GM18858 (cell line): ENCODE results near the gene ACTMAP.

ENCODE experiments used
- ATAC-seq: cut with Tn5 transposase; IDR thresholded peaks from one replicate; pipeline ENCODE4 v1.9.1; 2021; ENCODE audit not compliant: unreplicated experiment

The ACTMAP gene

DNA sequence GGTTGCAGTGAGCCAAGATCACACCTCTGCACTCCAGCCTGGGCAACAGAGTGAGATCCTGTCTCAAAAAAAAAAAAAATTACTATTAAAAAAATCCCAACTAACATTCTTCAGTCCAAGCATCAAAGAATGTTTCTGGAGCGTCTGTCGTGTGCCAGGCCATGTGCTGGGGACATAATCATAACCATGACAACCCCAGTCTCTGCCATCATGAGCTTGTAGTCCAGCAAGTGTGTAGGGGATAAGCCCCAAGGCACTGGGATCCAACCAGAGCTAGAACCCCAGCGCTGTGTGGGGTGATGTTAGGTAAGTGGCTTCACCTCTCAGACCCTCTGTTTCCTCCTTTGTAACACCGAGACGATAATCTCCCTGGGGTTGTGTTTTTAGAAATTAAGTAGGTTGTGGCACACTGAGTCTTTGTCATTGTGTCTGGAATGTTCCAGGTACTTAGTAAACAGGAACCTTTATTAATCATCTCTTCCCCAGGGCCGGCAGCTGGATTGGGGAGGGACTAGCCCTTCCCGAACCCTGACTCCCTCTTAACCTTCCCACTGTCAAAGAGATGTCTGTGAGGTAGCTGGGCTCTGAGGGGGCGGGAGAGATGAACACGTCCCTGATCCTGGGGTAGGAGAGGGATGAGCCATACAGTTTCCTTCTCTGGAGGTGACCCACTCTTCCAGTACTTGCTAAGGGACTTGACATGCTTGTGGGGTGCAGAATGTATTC, 28.2 kb downstream of the ACTMAP start:
- ATAC-seq, result no peak

- no peak for ATAC-seq
Measured at GRCh38 chr19:40721140-40721486, 29.2 kb downstream of the ACTMAP start.

DNA sequence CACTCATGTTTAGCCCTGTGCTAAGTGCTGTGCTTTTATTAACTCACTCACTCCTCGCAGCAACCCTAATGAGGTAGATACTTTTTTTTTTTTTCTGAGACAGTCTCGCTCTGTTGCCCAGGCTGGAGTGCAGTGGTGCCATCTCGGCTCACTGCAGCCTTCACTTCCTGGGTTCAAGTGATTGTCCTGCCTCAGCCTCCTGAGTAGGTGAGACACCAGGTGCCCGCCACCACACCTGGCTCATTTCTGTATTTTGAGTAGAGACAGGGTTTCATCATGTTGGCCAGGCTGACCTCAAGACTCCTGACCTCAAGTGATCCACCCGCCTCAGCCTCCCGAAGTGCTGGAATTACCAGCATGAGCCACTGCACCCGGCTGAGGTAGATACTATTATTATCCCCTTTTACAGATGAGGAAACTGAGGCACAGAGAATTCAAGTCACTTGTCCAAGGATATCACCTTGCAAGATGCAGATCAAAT, 30.8 kb downstream of the ACTMAP start:
- no peak for ATAC-seq

DNA sequence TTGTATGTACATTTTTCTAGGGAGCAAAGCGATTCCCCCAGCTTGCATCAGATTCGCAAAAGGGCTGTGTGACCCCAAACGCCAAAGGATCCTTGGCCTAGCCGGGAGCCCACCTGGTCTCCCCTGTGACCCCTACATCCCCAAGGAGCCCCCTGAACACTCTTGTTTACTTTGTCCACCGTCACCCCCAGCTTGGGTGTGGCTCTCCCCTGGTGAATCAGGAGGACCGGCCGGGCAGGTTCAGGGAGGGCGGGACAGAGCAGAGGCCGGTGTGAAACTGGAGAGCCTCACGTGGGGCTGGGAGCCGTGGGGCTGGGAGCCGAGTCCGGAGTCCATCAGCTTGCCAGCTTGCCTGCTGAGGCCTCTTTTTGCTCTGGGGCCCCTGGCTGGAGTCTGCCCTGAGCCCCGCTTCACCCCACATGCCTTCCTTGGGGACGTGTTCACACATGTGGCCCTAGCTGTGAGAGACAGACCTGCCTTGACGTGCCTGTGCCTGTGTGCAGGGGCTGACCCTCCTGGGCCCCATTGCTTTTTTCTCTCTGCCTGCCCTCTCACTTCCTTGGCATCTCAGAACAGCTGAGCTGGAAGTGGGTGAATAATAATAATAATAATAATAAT, 31.4 kb downstream of the ACTMAP start:
- ATAC-seq, result no peak

DNA sequence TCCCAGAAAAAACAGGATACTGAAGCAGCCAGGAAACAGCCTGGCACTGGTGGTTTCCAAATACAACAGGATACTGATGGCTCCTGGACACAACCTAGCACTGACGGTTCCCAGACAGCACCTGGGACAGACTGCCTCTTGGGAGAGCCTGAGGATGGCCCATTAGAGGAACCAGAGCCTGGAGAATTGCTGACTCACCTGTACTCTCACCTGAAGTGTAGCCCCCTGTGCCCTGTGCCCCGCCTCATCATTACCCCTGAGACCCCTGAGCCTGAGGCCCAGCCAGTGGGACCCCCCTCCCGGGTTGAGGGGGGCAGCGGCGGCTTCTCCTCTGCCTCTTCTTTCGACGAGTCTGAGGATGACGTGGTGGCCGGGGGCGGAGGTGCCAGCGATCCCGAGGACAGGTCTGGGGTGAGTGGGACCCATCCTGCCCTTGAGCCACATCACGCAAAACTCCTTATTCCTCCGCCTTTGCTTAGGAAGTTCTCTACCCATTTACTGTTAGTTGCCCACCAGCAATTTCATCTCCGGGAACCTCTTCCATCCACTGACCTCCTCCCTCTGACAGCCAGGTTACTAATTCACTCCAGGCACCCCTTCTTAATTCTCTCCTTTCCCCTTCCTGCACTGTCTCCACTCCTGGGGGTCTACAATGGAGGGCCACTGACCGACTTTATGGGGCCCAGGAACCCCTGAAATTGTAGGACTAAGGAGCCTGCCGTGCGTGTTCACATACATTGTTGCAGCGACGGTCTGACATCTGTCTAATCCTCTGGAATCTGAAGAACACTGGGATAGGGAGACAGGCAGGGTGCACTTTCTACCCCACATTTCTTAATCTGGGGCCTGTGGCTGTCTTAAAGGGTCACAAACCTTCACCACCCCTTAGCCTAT, 32.1 kb downstream of the ACTMAP start:
- no peak for ATAC-seq

DNA sequence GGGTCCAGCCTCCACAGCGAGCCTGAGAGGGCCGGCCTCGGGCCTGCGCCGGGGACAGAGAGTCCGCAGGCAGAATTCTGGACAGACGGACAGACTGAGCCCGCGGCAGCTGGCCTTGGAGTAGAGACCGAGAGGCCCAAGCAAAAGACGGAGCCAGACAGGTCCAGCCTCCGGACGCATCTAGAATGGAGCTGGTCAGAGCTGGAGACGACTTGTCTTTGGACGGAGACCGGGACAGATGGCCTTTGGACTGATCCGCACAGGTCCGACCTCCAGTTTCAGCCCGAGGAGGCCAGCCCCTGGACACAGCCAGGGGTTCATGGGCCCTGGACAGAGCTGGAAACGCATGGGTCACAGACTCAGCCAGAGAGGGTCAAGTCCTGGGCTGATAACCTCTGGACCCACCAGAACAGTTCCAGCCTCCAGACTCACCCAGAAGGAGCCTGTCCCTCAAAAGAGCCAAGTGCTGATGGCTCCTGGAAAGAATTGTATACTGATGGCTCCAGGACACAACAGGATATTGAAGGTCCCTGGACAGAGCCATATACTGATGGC, 32.9 kb downstream of the ACTMAP start:
- ATAC-seq, result no peak

DNA sequence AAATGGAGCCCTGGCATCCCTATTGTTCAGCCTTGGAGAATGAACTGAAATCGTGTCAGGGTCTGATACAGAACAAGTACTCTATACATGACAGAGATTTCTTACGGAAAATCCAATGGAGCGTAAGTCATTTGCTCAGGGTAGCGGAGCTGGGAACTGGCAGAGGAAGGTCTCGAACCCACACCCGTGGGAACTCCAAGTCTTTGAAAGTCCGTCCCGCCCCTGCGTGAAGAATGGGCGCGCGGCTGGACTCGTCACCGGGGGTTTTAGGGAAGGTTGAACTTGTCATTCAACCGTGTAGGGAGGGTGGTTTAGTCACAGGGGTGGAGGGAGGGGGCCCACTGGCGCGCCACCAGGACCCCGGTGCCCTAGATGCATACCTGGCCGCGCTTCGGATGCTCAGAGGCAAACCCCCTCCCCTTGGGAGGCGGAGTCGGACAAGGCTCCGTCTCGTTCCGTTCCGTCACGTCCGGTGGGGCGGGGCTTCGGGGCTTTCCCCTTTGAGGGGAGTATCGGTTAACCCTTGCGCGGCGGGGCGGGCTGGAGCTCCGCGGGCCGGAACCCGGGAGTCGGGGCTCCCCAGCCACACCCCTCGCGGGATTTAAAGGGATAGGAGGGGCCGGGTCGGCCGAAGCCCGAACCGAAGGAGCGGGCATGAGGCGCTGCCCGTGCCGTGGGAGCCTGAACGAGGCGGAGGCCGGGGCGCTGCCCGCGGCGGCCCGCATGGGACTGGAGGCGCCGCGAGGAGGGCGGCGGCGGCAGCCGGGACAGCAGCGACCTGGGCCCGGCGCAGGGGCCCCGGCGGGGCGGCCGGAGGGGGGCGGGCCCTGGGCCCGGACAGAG, 33.6 kb downstream of the ACTMAP start, which contains the start of the genes COQ8B and ITPKC:
Gene COQ8B, minus strand, starts transcription at position 405 of the 843 bp plus-strand sequence. CDS start 2,254 bp downstream, outside the sequence.
Gene ITPKC, plus strand, starts transcription at position 631 of the 843 bp plus-strand sequence. Its CDS starts 24 bp downstream, at position 655.
- ATAC-seq, result peak; percentile 58

GRCh38 chr19:40716031-40716481, 34.2 kb downstream of the ACTMAP start:
- no peak for ATAC-seq

DNA sequence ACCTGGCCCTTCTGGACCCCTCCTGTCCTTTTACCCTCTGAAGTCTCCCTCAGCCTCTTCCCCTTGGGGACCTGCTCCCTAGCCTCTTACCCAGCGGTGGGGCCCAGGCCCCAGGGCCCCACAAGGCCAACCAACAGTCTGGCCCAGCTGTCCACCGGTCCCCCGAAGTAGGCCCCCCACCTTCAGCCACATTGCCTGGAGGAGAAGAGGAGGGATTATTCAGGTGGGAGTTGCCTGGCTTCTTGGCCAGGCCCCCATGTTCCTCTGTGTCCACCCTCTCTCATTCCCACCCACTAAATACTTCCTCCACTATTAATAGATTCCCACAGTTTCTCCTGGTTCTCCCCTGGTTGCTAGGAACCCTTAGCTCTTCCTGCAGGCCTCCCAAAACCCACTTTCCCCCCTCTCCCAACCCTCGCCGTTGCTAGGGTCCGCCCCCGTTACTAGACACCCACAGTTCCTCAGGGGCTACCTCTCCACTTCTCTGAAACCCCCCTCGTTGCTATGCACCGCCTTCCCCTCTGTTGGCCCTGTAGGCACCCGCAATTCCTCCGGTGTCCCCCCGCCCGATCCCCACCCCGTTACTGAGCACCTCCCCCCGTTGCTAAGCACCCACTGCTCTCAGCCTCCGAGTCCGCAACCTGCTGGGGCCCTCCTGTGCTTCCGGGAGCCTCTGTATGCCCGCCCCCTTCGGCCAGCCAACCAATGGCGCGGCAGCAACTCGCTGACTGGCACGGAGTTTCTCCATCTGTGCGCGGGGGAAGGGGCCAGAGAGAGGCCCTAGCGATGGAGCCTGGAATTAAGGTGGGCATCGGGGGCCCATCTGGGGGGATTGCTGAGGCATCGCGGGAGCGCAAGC, 35.6 kb downstream of the ACTMAP start:
- ATAC-seq, result no peak

GRCh38 chr19:40713939-40714338, 36.3 kb downstream of the ACTMAP start:
- no peak for ATAC-seq

GRCh38 chr19:40709817-40710216, 40.5 kb downstream of the ACTMAP start:
- ATAC-seq, result no peak

DNA sequence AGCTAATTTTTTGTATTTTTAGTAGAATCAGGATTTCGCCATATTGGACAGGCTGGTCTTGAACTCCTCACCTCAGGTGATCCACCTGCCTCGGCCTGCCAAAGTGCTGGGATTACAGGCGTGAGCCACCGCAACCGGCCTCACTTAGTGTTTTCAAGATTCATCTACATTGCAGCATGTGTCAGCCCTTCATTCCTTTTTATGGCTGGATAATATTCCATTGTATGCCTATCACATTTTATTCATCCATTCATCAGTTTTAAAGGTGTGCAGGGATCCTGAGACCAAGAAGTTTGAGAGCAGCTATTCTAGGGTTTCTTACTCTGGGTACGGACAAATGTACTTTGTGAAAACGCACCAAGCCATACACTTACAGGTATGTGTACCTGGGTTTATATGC, 42.7 kb downstream of the ACTMAP start:
- ATAC-seq, result no peak

DNA sequence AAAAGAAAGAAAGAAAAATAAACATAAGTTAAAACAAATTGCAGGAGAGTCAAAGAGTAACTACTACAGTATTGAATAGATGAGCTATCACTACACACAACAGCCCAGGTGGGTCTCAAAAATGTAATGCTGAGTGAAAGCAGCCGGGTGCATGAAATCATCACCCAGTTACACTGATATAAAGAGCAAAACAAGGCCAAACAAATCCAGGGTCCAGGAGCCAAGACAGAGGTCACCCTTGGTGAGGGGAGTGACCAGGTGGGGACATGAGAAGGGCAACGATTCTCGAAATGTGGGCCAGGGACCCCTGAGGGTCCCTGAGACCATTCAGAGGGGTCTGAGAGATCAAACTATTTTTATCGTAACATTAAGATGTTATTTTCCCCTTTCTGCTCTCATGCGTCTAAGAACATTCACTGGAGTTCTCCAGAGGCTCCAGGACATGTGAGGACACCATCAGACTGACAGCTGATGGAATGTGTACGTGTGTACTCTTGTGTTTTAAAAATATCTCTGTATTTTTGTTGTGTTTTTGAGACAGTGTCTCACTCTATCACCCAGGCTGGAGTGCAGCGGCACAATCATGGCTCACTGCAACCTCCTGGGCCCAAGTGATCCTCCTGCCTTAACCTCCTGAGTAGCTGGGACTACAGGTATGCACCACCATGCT, 44.2 kb downstream of the ACTMAP start:
- no peak for ATAC-seq

- no peak for ATAC-seq
Measured at GRCh38 chr19:40705362-40705651, 45.0 kb downstream of the ACTMAP start.

DNA sequence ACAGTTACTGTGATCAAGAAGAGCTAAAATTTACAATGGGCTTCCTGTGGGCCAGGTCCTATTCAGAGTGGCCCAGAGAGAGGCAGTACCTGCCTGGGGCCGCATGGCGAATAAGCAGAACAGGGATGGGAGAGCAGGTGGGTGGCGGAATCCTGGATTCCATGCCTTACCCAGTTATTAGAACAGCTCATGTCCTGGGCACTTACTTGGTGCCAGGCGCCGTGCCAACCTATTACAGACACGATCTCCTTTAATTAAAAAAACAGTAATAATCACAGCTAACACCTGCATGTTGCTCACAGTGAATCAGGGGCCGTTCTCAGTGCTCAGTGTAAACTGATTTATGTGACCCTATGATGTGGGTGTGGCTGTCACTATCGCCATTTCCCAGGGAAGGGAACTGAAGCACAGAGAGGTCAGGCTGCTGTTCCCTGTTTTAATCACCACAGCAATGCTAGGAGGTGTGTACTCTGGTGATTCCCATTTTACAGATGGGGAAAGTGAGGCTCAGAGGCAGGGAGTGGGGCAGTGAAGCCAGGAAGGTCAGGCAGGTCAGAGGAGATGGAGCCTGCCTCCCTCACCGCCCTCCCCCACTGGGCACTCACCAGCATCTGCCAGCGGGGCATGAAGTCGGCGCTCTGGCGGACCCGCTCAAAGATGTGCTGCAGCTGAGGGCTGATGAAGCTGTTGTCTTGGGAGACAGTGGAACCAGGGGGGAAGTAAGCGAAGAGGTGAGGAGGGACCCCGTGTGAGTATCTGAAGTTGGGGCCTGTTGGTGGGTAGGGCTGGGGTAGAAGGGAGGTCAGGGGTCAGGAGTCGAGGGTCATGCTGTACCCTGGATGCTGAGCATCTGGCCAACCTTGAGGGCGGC, 45.6 kb downstream of the ACTMAP start:
- ATAC-seq, result no peak

DNA sequence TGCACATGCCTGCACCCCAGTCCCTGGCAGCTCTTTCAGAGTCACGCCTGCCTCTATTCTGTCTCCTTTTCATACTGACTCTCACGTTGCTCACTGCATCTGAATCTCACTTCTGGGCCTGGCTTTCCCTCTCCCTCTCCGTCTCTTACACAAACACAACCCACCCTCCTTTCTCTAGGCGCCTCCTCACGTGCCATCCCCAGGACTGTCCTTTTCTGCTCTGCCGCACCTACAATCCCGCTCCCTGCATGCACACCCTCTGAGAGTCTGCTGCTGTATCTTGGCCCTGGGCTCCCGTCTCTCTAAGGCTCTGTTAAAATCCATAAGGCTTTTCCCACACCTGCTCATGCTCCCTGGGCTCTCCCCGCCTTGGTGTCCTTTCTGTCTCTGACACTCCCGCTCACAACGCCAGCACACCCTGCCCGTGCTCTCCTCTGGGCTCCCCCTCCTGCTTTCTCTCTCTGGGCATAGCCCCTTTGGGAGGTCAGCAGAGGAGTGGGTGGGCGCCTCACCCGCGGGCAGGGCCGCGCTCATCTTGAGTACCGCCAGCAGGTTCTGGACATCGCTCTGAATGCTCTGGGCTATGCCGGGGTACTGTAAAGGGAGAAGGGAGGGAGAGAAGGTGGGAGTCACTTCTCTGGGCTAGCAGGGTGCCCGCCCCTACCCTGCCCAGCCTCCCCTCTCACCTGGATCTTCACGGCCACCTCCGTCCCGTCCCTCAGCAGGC, 47.1 kb downstream of the ACTMAP start:
- no peak for ATAC-seq

GRCh38 chr19:40702337-40703012, 47.8 kb downstream of the ACTMAP start:
- ATAC-seq, result no peak
